Chondrocyte (in vitro differentiated cells): ENCODE results near the gene C11orf58. TPM values are rescaled to one million over a fixed set of nuclear protein-coding genes. Genes with fewer than 3 reads are reported as not detected.

ENCODE experiments used
- DNase-seq: peaks from one replicate; pipeline ENCODE4 v3.0.0; 2021; ENCODE audit warnings: mixed read lengths, low spot score
- H3K27ac Mint-ChIP-seq: one replicate; pipeline ENCODE4 v1.8.0; 2021; ENCODE audit warnings: mild to moderate bottlenecking, moderate library complexity, mixed read lengths; ENCODE audit not compliant: unreplicated experiment
- H3K27me3 Mint-ChIP-seq: 2 replicates; pipeline ENCODE4 v1.8.0; 2021; ENCODE audit warnings: low read depth, mixed read lengths
- H3K36me3 Mint-ChIP-seq: 2 replicates; pipeline ENCODE4 v1.8.0; 2021; ENCODE audit warnings: low read depth, mixed read lengths
- H3K4me1 Mint-ChIP-seq: 2 replicates; pipeline ENCODE4 v1.8.0; 2021; ENCODE audit warnings: low read depth, mild to moderate bottlenecking, mixed read lengths
- H3K4me3 Mint-ChIP-seq: one replicate; pipeline ENCODE4 v1.8.0; 2021; ENCODE audit warnings: mild to moderate bottlenecking, moderate library complexity, mixed read lengths; ENCODE audit not compliant: unreplicated experiment
- H3K9me3 Mint-ChIP-seq: 2 replicates; pipeline ENCODE4 v1.8.0; 2021; ENCODE audit warnings: low read depth, mixed read lengths
- total RNA-seq: library from RNA; stranded (reverse); gene quantifications from 3 replicates; pipeline ENCODE4 v1.2.1, GENCODE V29; 2021
- TF ChIP-seq, protein P1 (sequence below): fragments of 200-600 bp; sonication (generic); IDR thresholded peaks from 2 replicates; pipeline ENCODE4 v1.5.0; 2021; ENCODE audit warnings: antibody characterized with exemption, mild to moderate bottlenecking, moderate library complexity

Gene C11orf58
- total RNA-seq, 1 donor from 2014 or later: 116 TPM

DNA sequence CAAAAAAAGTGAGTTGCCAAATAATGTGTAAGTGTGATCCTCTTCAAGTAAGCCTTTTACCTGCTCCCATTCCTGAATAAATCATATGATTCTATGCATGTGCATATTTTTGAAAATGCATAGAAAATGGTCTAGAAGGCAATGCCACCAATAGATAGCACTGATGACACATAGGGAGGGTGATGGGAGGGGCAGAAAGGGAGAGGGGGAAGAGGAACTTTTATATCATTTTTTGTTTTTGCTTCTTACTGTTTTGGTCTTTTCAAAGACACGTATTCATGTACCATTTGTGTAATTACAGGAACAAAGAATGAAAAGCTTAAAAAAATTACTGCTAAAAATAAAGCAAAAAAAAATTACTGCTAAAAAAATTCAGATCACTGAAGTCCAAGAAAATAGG is 60.8 kb downstream of the C11orf58 start:
- peaks cover 7% of the 10 kb centered on the region for H3K4me1 Mint-ChIP-seq
- no peaks in the 10 kb centered on the region for H3K9me3 Mint-ChIP-seq
- H3K27me3 Mint-ChIP-seq: no peaks in the 10 kb centered on the region
- no peak overlapping the region for H3K4me3 Mint-ChIP-seq
- no peak overlapping the region for H3K27ac Mint-ChIP-seq
- no peak for DNase-seq
- TF ChIP-seq, protein P1, sequence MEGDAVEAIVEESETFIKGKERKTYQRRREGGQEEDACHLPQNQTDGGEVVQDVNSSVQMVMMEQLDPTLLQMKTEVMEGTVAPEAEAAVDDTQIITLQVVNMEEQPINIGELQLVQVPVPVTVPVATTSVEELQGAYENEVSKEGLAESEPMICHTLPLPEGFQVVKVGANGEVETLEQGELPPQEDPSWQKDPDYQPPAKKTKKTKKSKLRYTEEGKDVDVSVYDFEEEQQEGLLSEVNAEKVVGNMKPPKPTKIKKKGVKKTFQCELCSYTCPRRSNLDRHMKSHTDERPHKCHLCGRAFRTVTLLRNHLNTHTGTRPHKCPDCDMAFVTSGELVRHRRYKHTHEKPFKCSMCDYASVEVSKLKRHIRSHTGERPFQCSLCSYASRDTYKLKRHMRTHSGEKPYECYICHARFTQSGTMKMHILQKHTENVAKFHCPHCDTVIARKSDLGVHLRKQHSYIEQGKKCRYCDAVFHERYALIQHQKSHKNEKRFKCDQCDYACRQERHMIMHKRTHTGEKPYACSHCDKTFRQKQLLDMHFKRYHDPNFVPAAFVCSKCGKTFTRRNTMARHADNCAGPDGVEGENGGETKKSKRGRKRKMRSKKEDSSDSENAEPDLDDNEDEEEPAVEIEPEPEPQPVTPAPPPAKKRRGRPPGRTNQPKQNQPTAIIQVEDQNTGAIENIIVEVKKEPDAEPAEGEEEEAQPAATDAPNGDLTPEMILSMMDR: no peak
- peaks cover 1% of the 10 kb centered on the region for H3K36me3 Mint-ChIP-seq

GRCh38 chr11:16799890-16800289 is 61.4 kb downstream of the C11orf58 start:
- H3K4me3 Mint-ChIP-seq: no peak overlapping the region
- DNase-seq: no peak
- H3K9me3 Mint-ChIP-seq: no peaks in the 10 kb centered on the region
- H3K36me3 Mint-ChIP-seq: peaks cover 1% of the 10 kb centered on the region
- TF ChIP-seq, protein P1: no peak
- no peak overlapping the region for H3K27ac Mint-ChIP-seq
- no peaks in the 10 kb centered on the region for H3K27me3 Mint-ChIP-seq
- peaks cover 5% of the 10 kb centered on the region for H3K4me1 Mint-ChIP-seq

DNA sequence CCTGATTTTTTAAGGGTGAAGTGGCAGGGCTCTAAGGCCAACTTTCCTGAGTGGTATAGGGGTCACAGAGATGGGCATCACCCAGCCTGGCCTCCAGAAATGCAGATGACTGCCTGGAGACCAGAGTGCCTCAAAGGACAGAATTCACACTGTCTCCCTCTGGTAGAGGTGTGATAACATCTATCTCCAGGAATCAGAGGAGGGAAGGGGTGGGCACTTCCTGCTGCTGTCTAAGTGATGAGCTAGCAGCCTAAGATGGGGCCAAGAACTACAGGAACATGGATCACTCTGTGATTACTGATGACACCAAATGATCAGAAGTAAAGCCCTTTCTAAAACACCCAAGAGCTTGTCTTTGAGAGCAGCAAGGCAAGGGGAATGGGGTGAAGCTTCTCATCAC is 61.9 kb downstream of the C11orf58 start:
- Mint-ChIP-seq H3K27ac (no peak overlapping the region), H3K4me1 (peaks cover under 1% of the 10 kb centered on the region), H3K4me3 (no peak overlapping the region), H3K27me3 (no peaks in the 10 kb centered on the region), H3K36me3 (peaks cover 1% of the 10 kb centered on the region), H3K9me3 (no peaks in the 10 kb centered on the region)
- no peak for DNase-seq
- TF ChIP-seq, protein P1: no peak

DNA sequence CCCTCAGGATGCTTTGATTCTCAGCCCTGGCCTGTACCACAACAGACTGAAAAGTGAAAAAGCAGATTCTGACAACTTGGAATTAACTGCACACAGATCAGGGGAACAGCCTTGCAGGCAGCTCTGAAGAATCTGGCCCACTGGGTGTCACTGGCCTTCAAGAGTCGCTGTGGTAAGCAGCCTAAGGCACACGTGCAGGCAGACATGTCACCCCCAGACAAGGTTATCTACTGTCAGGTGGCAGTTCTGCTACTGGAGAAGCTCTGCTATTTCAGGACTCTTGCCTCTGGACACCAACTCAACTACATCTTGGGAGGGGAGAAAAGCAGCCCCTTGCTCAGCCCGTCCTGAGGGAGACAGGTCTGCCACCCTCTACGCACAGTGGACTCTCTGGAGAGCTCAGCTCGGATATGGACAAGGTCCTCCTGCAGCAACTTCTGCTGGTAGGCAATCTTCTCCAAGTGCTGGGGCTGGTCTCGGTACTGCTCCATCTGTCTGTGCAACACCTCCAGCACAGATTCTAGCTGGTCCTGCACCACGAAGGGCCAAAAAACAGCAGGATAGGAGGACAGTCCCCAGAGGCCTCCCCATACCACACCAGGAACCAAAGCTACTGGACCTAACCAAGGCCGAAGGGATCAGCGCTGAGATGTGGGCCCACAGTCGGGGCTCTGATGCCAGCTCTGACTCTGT is 63.0 kb downstream of the C11orf58 start:
- Mint-ChIP-seq H3K27me3 (no peaks in the 10 kb centered on the region), H3K4me3 (no peak overlapping the region), H3K36me3 (peaks cover 1% of the 10 kb centered on the region), H3K27ac (no peak overlapping the region), H3K9me3 (no peaks in the 10 kb centered on the region), H3K4me1 (peaks cover 5% of the 10 kb centered on the region)
- no peak for DNase-seq
- TF ChIP-seq, protein P1: no peak

- H3K36me3 Mint-ChIP-seq: peaks cover 1% of the 10 kb centered on the region
- H3K9me3 Mint-ChIP-seq: no peaks in the 10 kb centered on the region
- no peak overlapping the region for H3K27ac Mint-ChIP-seq
- no peaks in the 10 kb centered on the region for H3K27me3 Mint-ChIP-seq
- TF ChIP-seq, protein P1: no peak
- H3K4me3 Mint-ChIP-seq: no peak overlapping the region
- no peak for DNase-seq
- H3K4me1 Mint-ChIP-seq: peaks cover 9% of the 10 kb centered on the region
These were observed 65.9 kb downstream of the C11orf58 start for GRCh38 chr11:16804104-16804947.
